Activated CD4-positive, alpha-beta T cell treated with anti-CD3 and anti-CD28 coated beads, Interleukin-2, amount 10 ng/mL, durations not matched to agents 7 days and 5 days (primary cell): ENCODE measurements around the gene UBAC2. TPM values are rescaled to one million over a fixed set of nuclear protein-coding genes. Genes with fewer than 3 reads are reported as not detected.
A peak's percentile ranks its signal among the peaks of the same experiment; 100 is the strongest.

Source experiments
- CTCF ChIA-PET: fragments of 350-600 bp; sonication (Branson Sonifier 250); formaldehyde crosslinking; loops from one replicate; lab custom pipeline; 2021; ENCODE audit warnings: antibody characterized with exemption; lab: Charles Lee
- POLR2A ChIA-PET: fragments of 350-600 bp; sonication (Branson Sonifier 250); formaldehyde crosslinking; loops from one replicate; lab custom pipeline; 2021; ENCODE audit warnings: antibody characterized with exemption; lab: Charles Lee
- DNase-seq: peaks from one replicate; pipeline ENCODE4 v3.0.0-alpha.2; 2020
- H3K27ac Mint-ChIP-seq: one replicate; pipeline ENCODE4 v1.8.0; 2021; ENCODE audit warnings: mild to moderate bottlenecking, moderate library complexity, mixed read lengths
- H3K27me3 Mint-ChIP-seq: one replicate; pipeline ENCODE4 v1.8.0; 2021; ENCODE audit warnings: mixed read lengths
- H3K36me3 Mint-ChIP-seq: one replicate; pipeline ENCODE4 v1.8.0; 2021; ENCODE audit warnings: low read depth, mixed read lengths
- H3K4me1 Mint-ChIP-seq: one replicate; pipeline ENCODE4 v1.8.0; 2021; ENCODE audit warnings: mixed read lengths
- H3K4me3 Mint-ChIP-seq: one replicate; pipeline ENCODE4 v1.8.0; 2021; ENCODE audit warnings: mild to moderate bottlenecking, moderate library complexity, mixed read lengths
- H3K9me3 Mint-ChIP-seq: one replicate; pipeline ENCODE4 v1.8.0; 2021; ENCODE audit warnings: mixed read lengths
- total RNA-seq, 2 experiments: library from RNA; stranded (reverse); gene quantifications; one replicate each; pipeline ENCODE4 v1.2.3, GENCODE V29; 2021

The UBAC2 gene
- total RNA-seq, 2 experiments from 2014 or later, result 67.8 to 70.5 TPM

- POLR2A ChIA-PET, result no interaction called here
- CTCF ChIA-PET, result interaction anchor here (0.7 to 1.0 kb wide), 3 partner anchors 9 to 13 kb away, joined by 3 to 4 read pairs (median 3); no protein-coding TSS in a partner anchor
- no peak for DNase-seq
- peaks cover 10% of the 10 kb centered on the region for H3K27me3 Mint-ChIP-seq
- peaks cover 2% of the 10 kb centered on the region for H3K4me1 Mint-ChIP-seq
- no peak overlapping the region for H3K4me3 Mint-ChIP-seq
- peaks cover 10% of the 10 kb centered on the region for H3K9me3 Mint-ChIP-seq
- H3K36me3 Mint-ChIP-seq, result peaks cover 8% of the 10 kb centered on the region
- H3K27ac Mint-ChIP-seq, result no peak overlapping the region
These were observed 36.4 kb upstream of the UBAC2 start for GRCh38 chr13:99164226-99164625.

DNA sequence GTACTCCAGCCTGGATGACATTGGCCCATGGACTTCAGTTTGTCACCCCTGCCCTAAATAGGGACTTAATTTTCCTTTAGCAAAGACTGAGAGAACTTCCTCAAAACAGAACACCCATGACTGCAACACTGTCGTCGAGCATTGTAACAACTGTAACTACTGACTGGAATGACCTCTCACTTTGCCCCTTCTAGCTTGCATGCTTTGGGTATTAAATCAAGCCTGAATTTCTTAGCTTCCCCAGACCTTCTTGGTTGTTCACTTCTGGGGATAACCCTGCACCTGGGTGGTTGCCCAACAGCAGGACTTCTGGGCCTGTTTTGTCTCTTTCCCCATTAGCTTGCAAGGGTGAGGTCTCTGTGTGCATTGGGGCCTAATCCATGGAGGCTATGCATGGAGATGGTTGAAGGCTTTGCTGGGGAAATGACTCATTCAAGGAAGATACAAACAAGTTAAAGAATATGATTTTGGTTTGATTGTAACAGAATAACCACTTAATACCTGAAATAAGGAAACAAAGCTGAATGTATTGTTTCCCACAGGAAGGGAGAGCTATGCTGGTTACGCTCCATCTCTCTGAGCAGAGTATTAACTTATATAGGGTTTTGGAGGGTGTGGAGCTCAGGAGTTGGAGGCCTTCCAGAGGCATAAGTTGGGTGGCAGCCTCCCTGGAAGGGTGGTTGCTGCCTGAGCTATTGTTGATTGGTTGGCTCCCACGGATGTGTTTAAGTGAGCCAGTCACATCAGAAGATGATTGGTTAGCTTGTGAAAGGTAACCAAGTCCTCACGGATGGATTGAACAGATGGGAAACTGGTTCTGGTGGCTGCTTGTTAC is 34.7 kb upstream of the UBAC2 start:
- Mint-ChIP-seq H3K4me1 (peaks cover 2% of the 10 kb centered on the region), H3K9me3 (peaks cover 10% of the 10 kb centered on the region), H3K27ac (no peak overlapping the region), H3K36me3 (peaks cover 9% of the 10 kb centered on the region), H3K4me3 (no peak overlapping the region), H3K27me3 (peaks cover 7% of the 10 kb centered on the region)
- no peak for DNase-seq
- CTCF ChIA-PET, result interaction anchor here (1.4 kb wide), 1 partner anchor 10 kb away, joined by 8 read pairs; no protein-coding TSS in a partner anchor
- POLR2A ChIA-PET, result no interaction called here

- CTCF ChIA-PET, result interaction anchor here (1.4 to 2.2 kb wide), 2 partner anchors 93 to 97 kb away, joined by 4 to 7 read pairs; no protein-coding TSS in a partner anchor
- H3K4me3 Mint-ChIP-seq, result no peak overlapping the region
- no peak for DNase-seq
- peaks cover 4% of the 10 kb centered on the region for H3K9me3 Mint-ChIP-seq
- H3K27me3 Mint-ChIP-seq, result peaks cover 7% of the 10 kb centered on the region
- peaks cover 17% of the 10 kb centered on the region for H3K4me1 Mint-ChIP-seq
- POLR2A ChIA-PET, result no interaction called here
- H3K36me3 Mint-ChIP-seq, result peaks cover 6% of the 10 kb centered on the region
- H3K27ac Mint-ChIP-seq, result no peak overlapping the region
These were observed 27.7 kb upstream of the UBAC2 start for GRCh38 chr13:99172951-99173350.

GRCh38 chr13:99173606-99174005 is 27.0 kb upstream of the UBAC2 start:
- H3K9me3 Mint-ChIP-seq, result no peaks in the 10 kb centered on the region
- no peak overlapping the region for H3K4me3 Mint-ChIP-seq
- H3K36me3 Mint-ChIP-seq, result peaks cover 2% of the 10 kb centered on the region
- peaks cover 7% of the 10 kb centered on the region for H3K27me3 Mint-ChIP-seq
- peaks cover 24% of the 10 kb centered on the region for H3K4me1 Mint-ChIP-seq
- ChIA-PET CTCF (interaction anchor here (1.4 to 2.2 kb wide), 2 partner anchors 93 to 96 kb away, joined by 4 to 7 read pairs; no protein-coding TSS in a partner anchor), POLR2A (interaction anchor here (0.7 kb wide), 1 partner anchor 54 kb away, joined by 5 read pairs; no protein-coding TSS in a partner anchor)
- no peak for DNase-seq
- no peak overlapping the region for H3K27ac Mint-ChIP-seq

GRCh38 chr13:99174533-99175100 is 26.0 kb upstream of the UBAC2 start:
- ChIA-PET POLR2A (no interaction called here), CTCF (interaction anchor here (2.2 kb wide), 1 partner anchor 95 kb away, joined by 7 read pairs; no protein-coding TSS in a partner anchor)
- Mint-ChIP-seq H3K27ac (no peak overlapping the region), H3K9me3 (no peaks in the 10 kb centered on the region), H3K27me3 (peaks cover 3% of the 10 kb centered on the region), H3K4me3 (no peak overlapping the region), H3K36me3 (no peaks in the 10 kb centered on the region), H3K4me1 (peaks cover 34% of the 10 kb centered on the region)
- DNase-seq, result no peak

- CTCF ChIA-PET, result interaction anchor here (0.6 to 2.3 kb wide), 33 partner anchors 9 to 277 kb away, joined by 3 to 41 read pairs (median 5); partner anchors contain the start of genes GPR18 and UBAC2
These were observed 24.1 kb upstream of the UBAC2 start for GRCh38 chr13:99176309-99177276.

GRCh38 chr13:99178636-99179035 is 22.0 kb upstream of the UBAC2 start:
- POLR2A ChIA-PET, result no interaction called here
- DNase-seq, result peak; percentile 30
- peaks cover 2% of the 10 kb centered on the region for H3K27me3 Mint-ChIP-seq
- peak overlapping the region; percentile 75 for H3K27ac Mint-ChIP-seq
- peaks cover 37% of the 10 kb centered on the region for H3K4me1 Mint-ChIP-seq
- CTCF ChIA-PET, result interaction anchor here (0.9 to 2.0 kb wide), 2 partner anchors 14 to 91 kb away, joined by 3 to 5 read pairs; no protein-coding TSS in a partner anchor
- no peak overlapping the region for H3K4me3 Mint-ChIP-seq
- peaks cover 15% of the 10 kb centered on the region for H3K9me3 Mint-ChIP-seq
- H3K36me3 Mint-ChIP-seq, result peaks cover 4% of the 10 kb centered on the region

More at GRCh38 chr13:99176309-99177276, 24.1 kb upstream of the UBAC2 start:
- DNase-seq, result peak; percentile 82
- Mint-ChIP-seq H3K9me3 (peaks cover 8% of the 10 kb centered on the region), H3K27me3 (peaks cover 2% of the 10 kb centered on the region), H3K4me3 (no peak overlapping the region), H3K4me1 (peaks cover 40% of the 10 kb centered on the region), H3K27ac (no peak overlapping the region), H3K36me3 (peaks cover 2% of the 10 kb centered on the region)
- POLR2A ChIA-PET, result interaction anchor here (0.6 kb wide), 1 partner anchor 166 kb away, joined by 3 read pairs; no protein-coding TSS in a partner anchor

DNA sequence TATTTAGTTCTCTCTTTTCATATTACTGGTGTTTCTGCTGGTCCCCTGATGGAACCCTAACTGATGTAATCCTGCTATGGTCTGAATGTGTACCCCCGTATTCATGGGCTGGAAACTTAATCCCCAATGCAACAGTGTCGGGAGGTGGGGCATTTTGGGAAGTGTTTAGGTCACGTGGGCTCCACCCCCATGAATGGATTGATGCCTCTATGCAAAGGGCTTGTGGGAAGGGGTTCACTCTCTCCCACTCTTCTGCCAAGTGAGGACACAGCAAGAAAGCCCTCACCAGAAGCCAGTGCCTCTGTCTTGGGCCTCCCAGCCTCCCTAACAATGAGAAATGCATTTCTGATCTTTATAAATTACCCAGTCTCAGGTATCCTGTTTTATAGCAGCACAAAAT is 21.2 kb upstream of the UBAC2 start:
- peaks cover 37% of the 10 kb centered on the region for H3K4me1 Mint-ChIP-seq
- no peak for DNase-seq
- H3K27me3 Mint-ChIP-seq, result peaks cover 2% of the 10 kb centered on the region
- H3K9me3 Mint-ChIP-seq, result peaks cover 18% of the 10 kb centered on the region
- ChIA-PET POLR2A (no interaction called here), CTCF (interaction anchor here (0.7 to 2.0 kb wide), 5 partner anchors 13 to 258 kb away, joined by 3 to 5 read pairs (median 3); partner anchors contain the start of gene UBAC2)
- H3K36me3 Mint-ChIP-seq, result peaks cover 4% of the 10 kb centered on the region
- H3K27ac Mint-ChIP-seq, result no peak overlapping the region
- no peak overlapping the region for H3K4me3 Mint-ChIP-seq

DNA sequence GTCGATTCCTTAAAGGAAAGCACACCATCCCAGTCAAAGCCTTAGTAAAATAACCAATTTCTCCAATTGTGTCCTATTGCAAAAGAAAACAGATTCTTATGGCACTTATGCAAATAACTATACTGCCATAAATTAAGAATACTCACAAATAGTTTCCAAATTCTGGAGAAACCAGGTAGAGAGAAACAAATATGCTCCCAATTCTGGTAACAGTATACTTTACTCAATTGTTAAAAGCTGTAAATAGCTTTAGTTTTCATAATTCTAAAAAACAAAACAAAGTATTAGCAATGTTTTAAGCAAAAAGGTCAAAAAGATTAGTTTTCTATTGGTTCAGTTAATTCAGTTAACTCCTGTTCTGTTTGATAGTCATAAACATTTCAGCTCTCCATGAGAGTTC is 18.2 kb upstream of the UBAC2 start:
- H3K27ac Mint-ChIP-seq, result no peak overlapping the region
- POLR2A ChIA-PET, result no interaction called here
- H3K36me3 Mint-ChIP-seq, result peaks cover 4% of the 10 kb centered on the region
- CTCF ChIA-PET, result interaction anchor here (2.5 kb wide), 1 partner anchor 83 kb away, joined by 11 read pairs; no protein-coding TSS in a partner anchor
- H3K4me3 Mint-ChIP-seq, result no peak overlapping the region
- H3K9me3 Mint-ChIP-seq, result peaks cover 18% of the 10 kb centered on the region
- DNase-seq, result no peak
- no peaks in the 10 kb centered on the region for H3K27me3 Mint-ChIP-seq
- H3K4me1 Mint-ChIP-seq, result peaks cover 29% of the 10 kb centered on the region

- no peak overlapping the region for H3K27ac Mint-ChIP-seq
- no peak for DNase-seq
- peaks cover 15% of the 10 kb centered on the region for H3K9me3 Mint-ChIP-seq
- H3K27me3 Mint-ChIP-seq, result no peaks in the 10 kb centered on the region
- H3K36me3 Mint-ChIP-seq, result peaks cover 4% of the 10 kb centered on the region
- ChIA-PET CTCF (interaction anchor here (0.5 to 2.6 kb wide), 5 partner anchors 9 to 251 kb away, joined by 3 to 8 read pairs (median 4); no protein-coding TSS in a partner anchor), POLR2A (interaction anchor here (0.7 kb wide), 1 partner anchor 14 kb away, joined by 3 read pairs; no protein-coding TSS in a partner anchor)
- H3K4me1 Mint-ChIP-seq, result peaks cover 3% of the 10 kb centered on the region
- no peak overlapping the region for H3K4me3 Mint-ChIP-seq
These were observed 15.0 kb upstream of the UBAC2 start for GRCh38 chr13:99185606-99186005.

GRCh38 chr13:99190147-99190985 is 10.3 kb upstream of the UBAC2 start:
- Mint-ChIP-seq H3K27ac (no peak overlapping the region), H3K9me3 (no peaks in the 10 kb centered on the region), H3K36me3 (no peaks in the 10 kb centered on the region), H3K4me1 (peaks cover 15% of the 10 kb centered on the region), H3K4me3 (no peak overlapping the region), H3K27me3 (no peaks in the 10 kb centered on the region)
- ChIA-PET CTCF (interaction anchor here (0.6 kb wide), 1 partner anchor 152 kb away, joined by 3 read pairs; no protein-coding TSS in a partner anchor), POLR2A (no interaction called here)
- no peak for DNase-seq
